RWPE1 (cell line): ENCODE results near the gene ABHD17A.

Source experiments
- CTCF ChIA-PET: fragments of 350-600 bp; sonication (Branson Sonifier 250); formaldehyde crosslinking; extraction: SDS; loops from one replicate; lab custom pipeline; 2021; lab: Yijun Ruan, JAX
- POLR2A ChIA-PET: fragments of 400-600 bp; formaldehyde crosslinking; extraction: SDS; loops from one replicate; lab custom pipeline; 2020; ENCODE audit warnings: antibody characterized with exemption; ENCODE audit not compliant: low non-redundant PET; lab: Yijun Ruan, JAX
- DNase-seq: peaks from one replicate; pipeline ENCODE4 v3.0.0; 2012; ENCODE audit warnings: low spot score
- H3K27ac ChIP-seq: fragments of 450-650 bp; 2 replicates; pipeline ENCODE4 v1.5.1; 2017
- CTCF ChIP-seq: fragments of 450-650 bp; conservative IDR thresholded peaks from 2 replicates; pipeline ENCODE4 v1.5.1; 2017; ENCODE audit warnings: low read depth, mild to moderate bottlenecking

The ABHD17A gene

GRCh38 chr19:1871630-1872029 is 13.7 kb downstream of the ABHD17A start:
- peak overlapping the region; percentile 88 for H3K27ac ChIP-seq
- ChIA-PET POLR2A (no interaction called here), CTCF (interaction anchor here (0.7 kb wide), 1 partner anchor 176 kb away, joined by 3 read pairs; no protein-coding TSS in a partner anchor)
- TF ChIP-seq CTCF: no peak
- no peak for DNase-seq

GRCh38 chr19:1871140-1871597 is 14.1 kb downstream of the ABHD17A start:
- peak overlapping the region; percentile 33 for H3K27ac ChIP-seq
- DNase-seq: no peak
- no peak for TF ChIP-seq CTCF
- CTCF ChIA-PET: no interaction called here
- POLR2A ChIA-PET: no interaction called here

GRCh38 chr19:1868971-1869370 is 16.3 kb downstream of the ABHD17A start:
- CTCF ChIA-PET: no interaction called here
- POLR2A ChIA-PET: no interaction called here
- H3K27ac ChIP-seq: peak overlapping the region; percentile 33
- TF ChIP-seq CTCF: no peak
- no peak for DNase-seq

- ChIA-PET CTCF (no interaction called here), POLR2A (no interaction called here)
- H3K27ac ChIP-seq: peak overlapping the region; percentile 98
- no peak for DNase-seq
- no peak for TF ChIP-seq CTCF
Observed at GRCh38 chr19:1867349-1867724, 18.0 kb downstream of the ABHD17A start.

- CTCF ChIA-PET: no interaction called here
Observed at GRCh38 chr19:1866693-1867348, 18.5 kb downstream of the ABHD17A start.

More at GRCh38 chr19:1866693-1867348, 18.5 kb downstream of the ABHD17A start:
- POLR2A ChIA-PET: no interaction called here
- no peak for DNase-seq
- peak overlapping the region; percentile 98 for H3K27ac ChIP-seq
- TF ChIP-seq CTCF: no peak
